ENCODE results near the gene SDF4.

- TF ChIP-seq CTCF (IDR thresholded peaks at IDR 0.05) (no peak), POLR2A (IDR thresholded peaks at IDR 0.05) (no peak)
Observed at GRCh38 chr1:1221887-1222574, 9.8 kb downstream of the SDF4 start.
